Gastroesophageal sphincter (tissue), 4 donors: ENCODE data around the gene CDH4. TPM values are rescaled to one million over a fixed set of nuclear protein-coding genes. Genes with fewer than 3 reads are reported as not detected.

ENCODE experiments used
- ATAC-seq: fragments of 150-250 bp; one replicate; pipeline ENCODE4 v1.9.1; 2016; ENCODE audit warnings: mild to moderate bottlenecking, moderate library complexity
- H3K27ac ChIP-seq, 4 donors: fragments of 200-600 bp; sonication (generic) in 3 of 4; 1 replicate in 3 of 4; 2 replicates in 1 of 4; pipeline ENCODE4 v1.5.1; 2016 to 2019
- H3K27me3 ChIP-seq: fragments of 200-600 bp; sonication (generic); one replicate; pipeline ENCODE4 v1.5.1; 2019
- H3K36me3 ChIP-seq, 2 donors: fragments of 200-600 bp; sonication (generic); one replicate each; pipeline ENCODE4 v1.5.1; 2019; ENCODE audit warnings: control low read depth in 1 of 2
- H3K4me1 ChIP-seq, 3 donors: fragments of 200-600 bp; sonication (generic); 1 replicate in 2 of 3; 2 replicates in 1 of 3; pipeline ENCODE4 v1.5.1; 2016 to 2019; ENCODE audit warnings: control low read depth in 2 of 3
- H3K4me3 ChIP-seq, 2 donors: fragments of 200-600 bp; sonication (generic); one replicate each; pipeline ENCODE4 v1.5.1; 2019; ENCODE audit warnings: mild to moderate bottlenecking in 1 of 2, moderate library complexity in 1 of 2
- H3K9me3 ChIP-seq, 3 donors: fragments of 200-600 bp; sonication (generic); one replicate each; pipeline ENCODE4 v1.5.1; 2017 to 2019; ENCODE audit warnings: control low read depth in 2 of 3
- EP300 ChIP-seq: sonication (generic); formaldehyde crosslinking; IDR thresholded peaks from one replicate; pipeline ENCODE4 v1.6.1; 2017; ENCODE audit warnings: antibody characterized with exemption, mild to moderate bottlenecking
- POLR2A ChIP-seq, 2 donors: fragments of 450-650 bp; IDR thresholded peaks; one replicate each; pipeline ENCODE4 v1.6.1; 2017; ENCODE audit warnings: antibody characterized with exemption in 2 of 2, mild to moderate bottlenecking in 2 of 2, moderate library complexity in 1 of 2
- POLR2AphosphoS5 ChIP-seq: sonication (generic); formaldehyde crosslinking; IDR thresholded peaks from one replicate; pipeline ENCODE4 v1.6.1; 2017; ENCODE audit warnings: antibody characterized with exemption
- WGBS, 2 donors: methylation state at CpG; one replicate each; pipeline ENCODE4 v1.1.5; 2018; ENCODE audit warnings: low coverage in 1 of 2; 5-methylcytosine and 5-hydroxymethylcytosine counted together
- total RNA-seq, 4 donors: library from RNA; depleted of rRNA; stranded (reverse); fragments of >200 nt; gene quantifications; one replicate each; pipeline ENCODE4 v1.1.0, GENCODE V29; 2016
- TF ChIP-seq, protein P1 (sequence below), 4 experiments: fragments of 200-600 bp in 2 of 4; fragments of 450-650 bp in 2 of 4; sonication (generic) in 1 of 4; IDR thresholded peaks; one replicate each; pipeline ENCODE4 v1.5.1; 2017 to 2019; ENCODE audit warnings: antibody characterized with exemption in 4 of 4, mild to moderate bottlenecking in 2 of 4, moderate library complexity in 2 of 4

CDH4 gene
- total RNA-seq, 4 donors from 2014 or later, result under 0.01 to 1.5 (median 0.42) TPM; not detected in 1

GRCh38 chr20:61389077-61389476 is 137.0 kb downstream of the CDH4 start:
- H3K4me1 ChIP-seq, result peaks cover 0 to 4% (median 0%) of the 10 kb centered on the region in 3 donors
- H3K4me3 ChIP-seq, result no peak overlapping the region
- 64 to 87% methylated on average over 3 to 7 of the region's 10 CpGs for whole genome bisulfite sequencing, 2 donors
- H3K27ac ChIP-seq, result no peak overlapping the region
- peaks cover 63% of the 10 kb centered on the region for H3K27me3 ChIP-seq
- TF ChIP-seq POLR2AphosphoS5 (no peak), EP300 (no peak), POLR2A (IDR thresholded peaks at IDR 0.05) (no peak)
- TF ChIP-seq, protein P1, sequence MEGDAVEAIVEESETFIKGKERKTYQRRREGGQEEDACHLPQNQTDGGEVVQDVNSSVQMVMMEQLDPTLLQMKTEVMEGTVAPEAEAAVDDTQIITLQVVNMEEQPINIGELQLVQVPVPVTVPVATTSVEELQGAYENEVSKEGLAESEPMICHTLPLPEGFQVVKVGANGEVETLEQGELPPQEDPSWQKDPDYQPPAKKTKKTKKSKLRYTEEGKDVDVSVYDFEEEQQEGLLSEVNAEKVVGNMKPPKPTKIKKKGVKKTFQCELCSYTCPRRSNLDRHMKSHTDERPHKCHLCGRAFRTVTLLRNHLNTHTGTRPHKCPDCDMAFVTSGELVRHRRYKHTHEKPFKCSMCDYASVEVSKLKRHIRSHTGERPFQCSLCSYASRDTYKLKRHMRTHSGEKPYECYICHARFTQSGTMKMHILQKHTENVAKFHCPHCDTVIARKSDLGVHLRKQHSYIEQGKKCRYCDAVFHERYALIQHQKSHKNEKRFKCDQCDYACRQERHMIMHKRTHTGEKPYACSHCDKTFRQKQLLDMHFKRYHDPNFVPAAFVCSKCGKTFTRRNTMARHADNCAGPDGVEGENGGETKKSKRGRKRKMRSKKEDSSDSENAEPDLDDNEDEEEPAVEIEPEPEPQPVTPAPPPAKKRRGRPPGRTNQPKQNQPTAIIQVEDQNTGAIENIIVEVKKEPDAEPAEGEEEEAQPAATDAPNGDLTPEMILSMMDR (IDR thresholded peaks at IDR 0.05), result no peak
- no peaks in the 10 kb centered on the region for H3K36me3 ChIP-seq
- no peak for ATAC-seq
- H3K9me3 ChIP-seq, result peaks cover 0 to 9% (median 0%) of the 10 kb centered on the region in 3 donors

DNA sequence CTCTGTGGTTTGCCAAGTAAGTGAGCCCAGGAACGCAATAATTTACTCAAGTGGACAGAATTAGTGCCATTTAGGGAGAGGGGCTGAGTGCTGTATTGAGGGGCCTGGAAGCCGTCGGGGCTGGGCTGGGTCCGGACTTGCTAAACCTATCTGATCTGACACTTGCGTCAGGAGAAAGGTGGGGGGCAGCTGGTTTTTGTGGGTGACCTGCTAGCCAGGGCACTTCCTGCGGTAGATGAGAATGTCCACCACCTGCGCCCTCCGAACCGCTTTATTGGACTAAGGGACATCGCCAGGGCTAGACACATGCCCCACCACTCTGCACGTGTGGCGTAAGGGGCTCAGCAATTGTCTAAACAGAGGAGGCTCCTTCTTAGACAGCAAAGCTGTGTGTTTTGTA is 139.1 kb downstream of the CDH4 start:
- H3K9me3 ChIP-seq, result no peaks in the 10 kb centered on the region
- no peak for ATAC-seq
- 76 to 89% methylated on average over 7 to 9 of the region's 12 CpGs for WGBS, 2 donors
- H3K4me3 ChIP-seq, result no peak overlapping the region
- peaks cover 55% of the 10 kb centered on the region for H3K27me3 ChIP-seq
- H3K36me3 ChIP-seq, result no peaks in the 10 kb centered on the region
- no peak overlapping the region for H3K27ac ChIP-seq
- TF ChIP-seq, protein P1 (IDR thresholded peaks at IDR 0.05), result no peak
- no peak for TF ChIP-seq POLR2A (IDR thresholded peaks at IDR 0.05)
- TF ChIP-seq EP300, result no peak
- no peak for TF ChIP-seq POLR2AphosphoS5
- H3K4me1 ChIP-seq, result peaks cover 0 to 4% (median 0%) of the 10 kb centered on the region in 3 donors

DNA sequence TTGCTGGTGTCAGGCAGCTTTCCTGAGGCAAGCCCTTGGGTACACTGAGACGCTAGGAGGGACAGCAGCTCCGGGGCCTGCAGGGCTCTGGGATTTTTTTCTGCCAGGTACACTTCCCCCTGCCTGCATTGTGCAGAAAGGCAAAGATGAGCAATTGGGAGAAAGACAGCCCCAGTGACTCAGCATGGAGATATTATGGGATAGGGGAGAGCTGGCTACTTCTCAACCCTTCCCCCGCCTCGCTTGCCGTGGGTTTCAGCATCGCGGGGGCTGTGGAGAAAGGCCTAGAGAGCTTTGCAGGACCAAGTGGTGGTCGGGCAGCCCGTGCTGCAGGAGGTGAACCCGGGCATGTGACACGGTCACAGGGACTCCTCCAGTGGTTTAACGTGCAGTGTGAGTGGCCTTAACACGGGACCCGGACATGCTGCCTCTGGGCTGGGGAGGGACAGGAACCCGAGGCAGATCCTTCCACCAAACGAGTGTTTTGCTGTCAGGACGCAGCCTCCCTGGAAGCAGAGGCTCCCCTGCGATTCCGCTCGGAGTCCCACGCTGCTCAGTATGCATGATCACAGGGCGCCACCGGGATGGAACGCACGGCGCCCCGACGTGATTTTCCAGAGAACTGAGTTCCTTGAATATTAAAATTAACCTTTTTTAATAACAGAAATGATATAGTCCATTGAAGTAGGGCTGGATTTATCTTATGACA is 139.9 kb downstream of the CDH4 start:
- Histone ChIP-seq H3K9me3 (no peaks in the 10 kb centered on the region), H3K36me3 (no peaks in the 10 kb centered on the region), H3K4me3 (no peak overlapping the region), H3K27me3 (peaks cover 50% of the 10 kb centered on the region), H3K4me1 (peaks cover 0 to 4% (median 0%) of the 10 kb centered on the region in 3 donors), H3K27ac (no peak overlapping the region)
- ATAC-seq, result no peak
- WGBS, 2 donors, result 40 to 84% methylated on average over 2 to 18 of the region's 28 CpGs
- no peak for TF ChIP-seq POLR2A (IDR thresholded peaks at IDR 0.05)
- TF ChIP-seq, protein P1 (IDR thresholded peaks at IDR 0.05), result no peak
- no peak for TF ChIP-seq EP300
- no peak for TF ChIP-seq POLR2AphosphoS5

DNA sequence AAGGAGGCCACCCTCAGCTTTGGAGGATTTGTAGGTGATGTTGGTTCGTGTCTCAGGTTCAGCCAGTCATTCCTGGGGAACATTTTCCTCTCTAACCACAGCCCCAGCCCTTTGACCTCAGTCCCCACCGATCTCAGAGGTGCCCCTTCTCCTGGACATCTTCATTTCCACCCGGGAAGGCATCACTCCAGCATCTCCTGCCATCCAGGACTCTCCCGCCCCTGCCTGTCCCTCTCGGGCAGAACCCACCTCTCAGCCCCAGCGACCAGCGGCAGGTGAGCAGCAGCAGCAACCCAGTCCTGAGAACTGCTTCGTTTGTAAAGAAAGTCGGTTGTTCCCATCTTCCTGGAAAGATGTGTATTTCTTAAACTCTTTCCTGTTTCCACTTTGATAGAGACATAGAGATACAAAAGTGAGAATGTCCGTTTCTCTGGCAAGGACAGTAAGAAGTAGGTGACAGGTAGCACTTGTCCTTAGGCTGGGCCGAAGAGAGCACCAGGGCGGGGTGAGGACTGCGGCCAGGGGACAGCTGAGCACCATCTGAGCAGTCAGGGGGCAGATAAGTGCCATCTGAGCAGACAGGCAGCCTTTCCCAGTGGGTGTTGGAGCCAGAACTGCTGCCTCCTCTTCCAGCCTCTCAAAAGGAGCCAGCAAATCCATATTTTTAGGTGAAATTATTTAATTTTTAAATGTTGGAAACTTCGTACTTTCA is 142.2 kb downstream of the CDH4 start:
- H3K27ac ChIP-seq, result no peak overlapping the region
- WGBS, 2 donors, result 63 to 74% methylated on average over 4 to 9 of the region's 14 CpGs
- H3K4me3 ChIP-seq, result no peak overlapping the region
- H3K36me3 ChIP-seq, result no peaks in the 10 kb centered on the region
- peaks cover 28% of the 10 kb centered on the region for H3K27me3 ChIP-seq
- TF ChIP-seq, protein P1 (IDR thresholded peaks at IDR 0.05), result no peak
- TF ChIP-seq POLR2AphosphoS5, result no peak
- TF ChIP-seq EP300, result no peak
- no peak for TF ChIP-seq POLR2A (IDR thresholded peaks at IDR 0.05)
- H3K4me1 ChIP-seq, result no peaks in the 10 kb centered on the region
- no peak for ATAC-seq
- no peaks in the 10 kb centered on the region for H3K9me3 ChIP-seq
